K562 (cell line): ENCODE data around the gene PTPN7. TPM values are rescaled to one million over a fixed set of nuclear protein-coding genes. Genes with fewer than 3 reads are reported as not detected.

ENCODE experiments used
- ATAC-seq: fragments of 200-7000 bp; cut with Tn5 transposase; 3 replicates; pipeline ENCODE4 v1.9.1; 2020; ENCODE audit warnings: moderate library complexity
- BruUV-seq: library from RNA; stranded (reverse); fragments of 400-500 nt; replicated peaks from 2 replicates; lab custom pipeline; 2021; lab: Mats Ljungman, UMichigan
- CTCF ChIA-PET: fragments of 300-600 bp; formaldehyde crosslinking; extraction: SDS; loops from one replicate; lab custom pipeline; 2021; ENCODE audit warnings: low intra/inter-chr PET ratio; lab: Yijun Ruan, JAX
- POLR2A ChIA-PET: fragments of 300-600, 350-650 bp; sonication (Branson Sonifier 250); formaldehyde crosslinking; extraction: SDS; loops from one replicate; lab custom pipeline; 2021; ENCODE audit warnings: antibody characterized with exemption, inconsistent platforms; lab: Yijun Ruan, JAX
- DNase-seq, 4 experiments: peaks; one replicate each; pipeline versions ENCODE4 v3.0.0 to v3.0.0-alpha.2; 2011 to 2018; ENCODE audit warnings: low spot score in 3 of 4, mixed read lengths in 3 of 4; ENCODE audit errors: extremely low read depth in 1 of 4
- FAIRE-seq: peaks from 2 replicates; lab custom pipeline; 2011; peaks lifted over from hg19 to GRCh38; lab: Jason Lieb, UNC
- H2AFZ ChIP-seq: 2 replicates; pipeline ENCODE4 v1.6.0; 2011; ENCODE audit warnings: low read depth, low read length, control low read depth, inconsistent platforms
- H3K27ac ChIP-seq: fragments of 200-600 bp; 3 replicates; pipeline ENCODE4 v1.8.0; 2011; ENCODE audit warnings: low read depth, mild to moderate bottlenecking, control low read depth, inconsistent platforms, low read length, moderate library complexity, mixed read lengths; ENCODE audit errors: extremely low read depth
- H3K27me3 ChIP-seq, 2 experiments: fragments of 300-600 bp in 1 of 2; 2 replicates in 1 of 2; 3 replicates in 1 of 2; pipeline versions ENCODE4 v1.6.0 to v1.8.0; 2011; ENCODE audit warnings: inconsistent platforms in 2 of 2, low read length in 2 of 2, mild to moderate bottlenecking in 1 of 2, mixed read lengths in 1 of 2, moderate library complexity in 1 of 2; ENCODE audit not compliant: control insufficient read depth in 2 of 2, insufficient read depth in 2 of 2
- H3K36me3 ChIP-seq: fragments of 300-600 bp; 3 replicates; pipeline ENCODE4 v1.8.0; 2011; ENCODE audit warnings: mild to moderate bottlenecking, low read length, inconsistent platforms; ENCODE audit not compliant: control insufficient read depth, insufficient read depth
- H3K4me1 ChIP-seq, 2 experiments: fragments of 200-600 bp in 1 of 2; replicated peaks in 1 of 2; 2 replicates in 1 of 2; 3 replicates in 1 of 2; pipeline versions ENCODE4 v1.5.1 to v1.8.0; 2011; ENCODE audit warnings: inconsistent platforms in 2 of 2, low read length in 2 of 2, mild to moderate bottlenecking in 1 of 2, mixed read lengths in 1 of 2, moderate library complexity in 1 of 2; ENCODE audit not compliant: control insufficient read depth in 2 of 2, insufficient read depth in 2 of 2
- H3K4me2 ChIP-seq: 2 replicates; pipeline ENCODE4 v1.6.1; 2011; ENCODE audit warnings: low read length, control low read depth, inconsistent platforms, mixed read lengths; ENCODE audit not compliant: insufficient read depth
- H3K4me3 ChIP-seq: fragments of 200-600 bp; sonication (generic), shearing (Covaris generic); 2 replicates; pipeline ENCODE4 v1.5.1; 2016; ENCODE audit warnings: control low read depth, inconsistent platforms
- H3K79me2 ChIP-seq: fragments of 200-600 bp; 3 replicates; pipeline ENCODE4 v1.8.0; 2011; ENCODE audit warnings: low read length, inconsistent platforms; ENCODE audit not compliant: control insufficient read depth, insufficient read depth
- H3K9ac ChIP-seq, 2 experiments: 2 replicates each; pipeline versions ENCODE4 v1.6.0 to v1.6.1; 2011; ENCODE audit warnings: low read depth in 2 of 2, low read length in 2 of 2, control low read depth in 1 of 2, inconsistent platforms in 1 of 2, mild to moderate bottlenecking in 1 of 2, mixed read lengths in 1 of 2; ENCODE audit not compliant: insufficient read depth in 1 of 2
- H3K9me1 ChIP-seq: one replicate; pipeline ENCODE4 v1.6.0; 2011; ENCODE audit warnings: inconsistent platforms, mild to moderate bottlenecking, low read length, moderate library complexity; ENCODE audit not compliant: control insufficient read depth, insufficient read depth
- H3K9me3 ChIP-seq: replicated peaks from 2 replicates; pipeline ENCODE4 v1.5.1; 2011; ENCODE audit warnings: low read depth, low read length, inconsistent platforms; ENCODE audit not compliant: control insufficient read depth, insufficient read depth
- H4K20me1 ChIP-seq: replicated peaks from 2 replicates; pipeline ENCODE4 v1.6.1; 2011; ENCODE audit warnings: low read length, inconsistent platforms, mixed read lengths; ENCODE audit not compliant: control insufficient read depth, insufficient read depth
- C11orf30 ChIP-seq: fragments of 450-650 bp; IDR thresholded peaks from 2 replicates; pipeline ENCODE4 v1.6.1; 2016; ENCODE audit warnings: low read depth, mild to moderate bottlenecking
- CSDE1 ChIP-seq, 2 experiments: fragments of 450-650 bp; IDR thresholded peaks; 2 replicates each; pipeline ENCODE4 v1.6.1; 2016; ENCODE audit warnings: mild to moderate bottlenecking in 1 of 2
- NCOA2 ChIP-seq, 2 experiments: fragments of 450-650 bp; IDR thresholded peaks; 2 replicates each; pipeline ENCODE4 v1.6.1; 2018; ENCODE audit warnings: mild to moderate bottlenecking in 2 of 2, moderate library complexity in 1 of 2; ENCODE audit not compliant: partially characterized antibody in 2 of 2
- PURB ChIP-seq: sonication (generic); formaldehyde crosslinking; IDR thresholded peaks from 2 replicates; pipeline ENCODE4 v1.9.0; 2021; ENCODE audit warnings: low read depth, mild to moderate bottlenecking, missing genetic modification reagents
- TCF15 ChIP-seq: fragments of 250-450 bp; sonication (Bioruptor Pico); IDR thresholded peaks from 2 replicates; pipeline ENCODE4 v1.8.0; 2022; ENCODE audit warnings: moderate library complexity, mild to moderate bottlenecking, inconsistent platforms
- ZNF655 ChIP-seq: fragments of 250-450 bp; sonication (Bioruptor Pico); IDR thresholded peaks from 2 replicates; pipeline ENCODE4 v1.5.0; 2021
- WGBS: fragments of 100-300 bp; shearing (Covaris generic); methylation state at CpG from one replicate; pipeline ENCODE4 v1.1.6; 2016; ENCODE audit warnings: low coverage, mixed read lengths; ENCODE audit not compliant: insufficient coverage; ENCODE audit errors: missing lambda C conversion rate; 5-methylcytosine and 5-hydroxymethylcytosine counted together
- in situ Hi-C: fragments of 300-500 bp; cut with MboI; formaldehyde crosslinking; loops from 4 replicates; pipeline ENCODE4 v1.15.0; 2018; ENCODE audit warnings: inconsistent platforms, mixed read lengths
- intact Hi-C: fragments of 100-400 bp; cut with micrococcal nuclease; formaldehyde crosslinking; loops from 2 replicates; pipeline ENCODE4 v1.14.2; 2022
- polyA plus RNA-seq, 8 experiments: library from polyadenylated mRNA; depleted of rRNA in 4 of 8; stranded (reverse) in 5 of 8; unstranded in 3 of 8; fragments of >200 nt; fragmentation: Nextera tagmentation in 2 of 8; fragmentation: Illumina TruSeq in 1 of 8; extraction: Ambion mirVana in 2 of 8; extraction: Trizol in 1 of 8; gene quantifications; 2 replicates each; pipeline versions ENCODE4 v1.2.1 to v1.2.3, GENCODE V29; 2011 to 2014; ENCODE audit warnings: inconsistent platforms in 1 of 8, missing spikeins in 1 of 8
- total RNA-seq, 7 experiments: library from RNA; depleted of rRNA in 6 of 7; stranded (reverse); fragments of >200 nt in 6 of 7; fragmentation: Illumina TruSeq in 2 of 7; extraction: Trizol in 2 of 7; gene quantifications; 2 replicates each; pipeline versions ENCODE4 v1.2.1 to v1.2.3, GENCODE V29; 2011 to 2021; ENCODE audit warnings: low replicate concordance in 1 of 7
- TF ChIP-seq, protein P1 (sequence below): fragments of 450-650 bp; IDR thresholded peaks from 2 replicates; pipeline ENCODE4 v1.6.1; 2016; ENCODE audit warnings: mild to moderate bottlenecking

PTPN7 gene
- total and polyA plus RNA-seq, 9 of the 15 experiments (the other 6 are each of a cell fraction or from before 2014, with no cell fraction given) = 18.7 to 144 (median 120) TPM

GRCh38 chr1:202129453-202130296, 30.7 kb downstream of the PTPN7 start:
- Histone ChIP-seq H3K36me3 (peaks cover 20% of the 10 kb centered on the region; the same call in 2 of the 3 replicates), H3K4me1 (peaks cover 0 to 23% of the 10 kb centered on the region in 2 experiments; a peak in 1 of 5 replicates), H3K4me3 (no peak overlapping the region), H3K4me2 (no peak overlapping the region), H3K27me3 (peaks cover 15 to 39% of the 10 kb centered on the region in 2 experiments; a peak in 4 of 5 replicates), H3K9me3 (no peaks in the 10 kb centered on the region), H3K27ac (no peak overlapping the region), H3K9me1 (no peaks in the 10 kb centered on the region), H4K20me1 (no peaks in the 10 kb centered on the region; the same call in 1 of the 2 replicates), H2AFZ (no peak overlapping the region), H3K79me2 (no peaks in the 10 kb centered on the region), H3K9ac (no peak overlapping the region)
- BruUV-seq = no TSS peak
- ChIA-PET CTCF (no interaction called here), POLR2A (interaction anchor here (0.6 to 2.1 kb wide), 6 partner anchors 8 to 124 kb away, joined by 3 to 9 read pairs (median 5); no protein-coding TSS in a partner anchor)
- DNase-seq (no peak), ATAC-seq (no peak), FAIRE-seq (no peak)
- 20% methylated on average over 7 of the region's 8 CpGs for WGBS
- in situ Hi-C loops = no loop called here
- TF ChIP-seq ZNF655 (CRISPR knock-in tag) (no peak), NCOA2 (IDR thresholded peaks at IDR 0.05; ENCODE audit: partially characterized antibody in 2 of 2) (no peak), C11orf30 (no peak), PURB (CRISPR knock-in tag) (no peak), CSDE1 (IDR thresholded peaks at IDR 0.05) (no peak), TCF15 (CRISPR knock-in tag) (no peak)
- TF ChIP-seq, protein P1, sequence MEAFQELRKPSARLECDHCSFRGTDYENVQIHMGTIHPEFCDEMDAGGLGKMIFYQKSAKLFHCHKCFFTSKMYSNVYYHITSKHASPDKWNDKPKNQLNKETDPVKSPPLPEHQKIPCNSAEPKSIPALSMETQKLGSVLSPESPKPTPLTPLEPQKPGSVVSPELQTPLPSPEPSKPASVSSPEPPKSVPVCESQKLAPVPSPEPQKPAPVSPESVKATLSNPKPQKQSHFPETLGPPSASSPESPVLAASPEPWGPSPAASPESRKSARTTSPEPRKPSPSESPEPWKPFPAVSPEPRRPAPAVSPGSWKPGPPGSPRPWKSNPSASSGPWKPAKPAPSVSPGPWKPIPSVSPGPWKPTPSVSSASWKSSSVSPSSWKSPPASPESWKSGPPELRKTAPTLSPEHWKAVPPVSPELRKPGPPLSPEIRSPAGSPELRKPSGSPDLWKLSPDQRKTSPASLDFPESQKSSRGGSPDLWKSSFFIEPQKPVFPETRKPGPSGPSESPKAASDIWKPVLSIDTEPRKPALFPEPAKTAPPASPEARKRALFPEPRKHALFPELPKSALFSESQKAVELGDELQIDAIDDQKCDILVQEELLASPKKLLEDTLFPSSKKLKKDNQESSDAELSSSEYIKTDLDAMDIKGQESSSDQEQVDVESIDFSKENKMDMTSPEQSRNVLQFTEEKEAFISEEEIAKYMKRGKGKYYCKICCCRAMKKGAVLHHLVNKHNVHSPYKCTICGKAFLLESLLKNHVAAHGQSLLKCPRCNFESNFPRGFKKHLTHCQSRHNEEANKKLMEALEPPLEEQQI = no peak
- intact Hi-C loops = no loop called here
